ENCODE results near the gene ALPP.

Gene ALPP

DNA sequence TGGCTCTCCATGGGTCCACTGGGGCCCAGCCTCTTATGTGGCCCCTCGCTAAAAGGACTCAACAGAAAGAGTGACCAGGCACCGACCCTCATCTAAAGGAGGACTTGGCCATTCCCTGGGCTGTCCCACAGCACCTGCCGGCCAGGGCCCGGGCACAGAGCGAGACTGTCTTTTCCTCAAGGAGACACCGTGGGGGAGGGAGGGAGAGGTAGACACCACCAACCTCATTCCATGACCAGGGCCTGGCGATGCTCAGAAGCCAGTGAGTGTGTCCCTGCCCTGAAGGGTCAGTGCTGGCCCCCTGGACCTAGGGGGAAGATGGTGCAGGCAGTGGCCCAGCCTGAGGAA is 39.8 kb upstream of the ALPP start:
- H3K4me3 ChIP-seq (ENCODE audit: low read length), result no peak overlapping the region
- no peak for TF ChIP-seq ZNF274 (IDR thresholded peaks at IDR 0.05; ENCODE audit: low read depth, low read length)

DNA sequence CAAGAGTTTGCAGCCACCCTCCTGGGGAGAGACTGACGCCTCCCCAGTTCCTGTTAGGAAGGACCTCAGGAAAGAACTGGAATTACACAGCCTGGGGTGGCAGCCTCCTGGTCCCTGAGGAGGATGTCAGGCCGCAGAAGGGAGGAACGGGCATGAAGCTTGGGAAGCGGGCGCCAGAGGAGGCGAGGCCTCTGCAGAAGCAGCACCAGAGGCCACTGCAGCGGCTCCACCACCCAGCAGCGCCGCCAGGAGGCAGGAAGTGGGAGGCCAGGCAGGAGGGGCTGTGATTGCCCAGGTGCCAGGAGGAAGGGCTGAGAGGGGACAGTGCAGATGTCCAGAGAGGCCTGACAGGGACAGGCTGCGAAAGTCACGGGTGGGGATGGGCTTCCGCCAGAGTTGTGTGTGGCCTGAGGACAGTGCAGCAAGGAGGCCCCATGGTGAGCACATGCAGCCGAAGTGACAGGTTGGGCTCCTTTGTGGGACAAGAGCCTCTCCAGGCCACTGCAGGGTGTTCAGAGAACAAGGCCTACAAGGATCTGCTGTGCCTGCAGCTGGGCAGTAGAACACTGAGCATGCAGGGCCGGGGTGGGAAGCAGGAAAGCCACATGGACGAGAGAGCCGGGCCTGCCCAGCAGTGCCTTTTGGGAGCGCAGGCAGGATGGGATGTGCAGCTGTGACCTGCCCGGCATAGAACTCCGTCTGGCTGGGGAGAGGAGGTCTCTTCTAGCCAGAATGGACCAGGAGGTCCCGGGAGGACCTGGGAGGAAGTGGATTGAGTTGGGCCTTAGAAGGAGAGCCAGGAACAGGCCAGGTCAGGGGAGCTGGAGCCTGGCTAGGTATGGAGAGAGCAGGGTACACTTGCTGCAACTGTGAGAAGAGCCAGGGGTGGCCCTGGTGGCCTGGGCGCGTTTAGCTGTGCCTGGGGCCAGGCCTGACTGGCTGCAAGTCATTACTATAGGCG is 39.1 kb upstream of the ALPP start:
- TF ChIP-seq ZNF274 (IDR thresholded peaks at IDR 0.05; ENCODE audit: low read depth, low read length), result no peak
- no peak overlapping the region for H3K4me3 ChIP-seq (ENCODE audit: low read length)

DNA sequence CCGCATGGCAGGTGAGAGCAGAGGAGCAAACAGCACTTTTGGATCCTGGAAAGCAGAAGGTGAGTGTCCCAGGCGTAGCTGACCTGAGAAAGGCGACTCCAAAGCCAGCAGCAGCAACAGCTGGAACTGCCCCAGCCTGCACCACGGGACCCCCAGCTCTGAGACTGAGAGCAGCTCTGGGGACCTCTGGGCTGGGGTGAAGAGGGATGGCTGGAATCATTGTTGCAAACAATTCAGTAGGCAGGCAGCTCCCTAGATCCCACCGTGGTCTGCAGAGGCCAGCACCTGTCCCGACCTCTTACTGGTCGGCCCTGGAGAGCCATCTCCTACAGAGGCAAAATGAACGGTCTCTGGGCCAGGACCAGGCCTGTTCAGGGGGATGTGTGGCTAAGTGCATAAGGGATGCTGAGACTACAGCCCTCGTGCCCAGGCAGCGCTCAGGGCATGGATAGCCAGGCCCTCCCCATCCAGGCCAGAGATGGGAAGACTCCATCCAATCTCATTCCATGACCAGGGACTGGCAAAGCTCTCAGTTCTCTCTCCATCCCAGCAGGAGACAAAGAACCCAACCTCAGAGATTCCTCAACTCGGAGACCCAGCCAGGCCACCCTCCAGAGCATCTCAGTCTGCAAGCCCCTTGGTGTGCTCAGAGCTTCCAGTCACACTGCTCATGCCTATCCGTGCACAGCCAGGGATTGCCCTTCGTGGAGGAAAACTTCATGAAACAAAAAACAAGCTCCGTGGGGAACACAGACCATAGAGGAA is 38.2 kb upstream of the ALPP start:
- no peak overlapping the region for H3K4me3 ChIP-seq (ENCODE audit: low read length)
- TF ChIP-seq ZNF274 (IDR thresholded peaks at IDR 0.05; ENCODE audit: low read depth, low read length), result no peak

DNA sequence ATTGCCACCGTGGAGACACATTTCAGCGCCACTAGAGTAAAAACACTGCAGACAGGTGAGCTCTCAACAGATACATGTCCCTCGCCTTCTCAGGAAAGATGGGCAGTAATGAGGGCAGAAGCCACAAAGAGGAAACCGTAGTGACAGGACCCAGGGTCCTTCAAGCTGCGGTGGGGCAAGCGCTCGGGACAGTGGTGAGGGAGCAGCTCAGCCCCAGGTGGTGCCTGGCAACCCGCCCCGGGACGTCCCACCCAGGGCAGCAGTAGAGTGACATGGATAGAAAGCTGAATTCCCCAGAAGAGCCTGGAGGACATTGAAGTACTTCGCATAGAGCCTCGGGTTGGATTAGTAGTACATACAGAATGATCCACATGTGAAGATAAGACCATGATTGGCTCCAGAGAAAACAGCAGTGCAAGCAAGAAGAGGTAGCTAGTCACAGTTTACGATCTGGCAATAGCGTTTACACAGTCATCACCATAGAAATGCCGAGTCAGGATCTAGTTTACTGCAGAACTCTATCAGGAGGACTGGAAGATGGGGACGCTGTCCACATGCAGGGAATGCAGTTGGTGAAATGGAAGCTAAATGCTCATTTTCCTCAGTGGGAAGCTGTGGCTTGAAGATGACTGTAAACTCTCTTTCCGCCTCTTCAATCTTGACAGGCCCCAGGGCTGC is 37.4 kb upstream of the ALPP start:
- no peak for TF ChIP-seq ZNF274 (IDR thresholded peaks at IDR 0.05; ENCODE audit: low read depth, low read length)

DNA sequence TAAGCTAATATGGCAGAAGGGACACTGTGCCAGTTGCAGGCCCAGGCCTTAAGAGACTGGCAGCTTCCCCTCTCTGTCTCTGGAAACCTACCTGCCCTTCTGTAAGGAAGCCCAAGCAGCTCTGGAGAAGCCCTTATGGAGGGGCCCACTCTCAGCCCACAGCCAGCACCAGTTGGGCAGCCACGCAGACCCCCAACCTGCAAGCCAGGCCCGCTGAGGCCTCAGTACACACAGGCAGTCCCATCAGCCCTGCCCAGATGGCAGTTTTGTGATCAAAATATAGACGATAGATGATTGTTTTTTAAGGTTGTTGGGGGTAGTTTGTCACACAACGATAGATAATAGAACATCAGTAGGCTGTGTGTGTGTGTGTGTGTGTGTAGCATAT is 36.8 kb upstream of the ALPP start:
- no peak for TF ChIP-seq ZNF274 (IDR thresholded peaks at IDR 0.05; ENCODE audit: low read depth, low read length)
- no peak overlapping the region for H3K4me3 ChIP-seq (ENCODE audit: low read length)

More for the DNA sequence above, 37.4 kb upstream of the ALPP start:
- no peak overlapping the region for H3K4me3 ChIP-seq (ENCODE audit: low read length)

DNA sequence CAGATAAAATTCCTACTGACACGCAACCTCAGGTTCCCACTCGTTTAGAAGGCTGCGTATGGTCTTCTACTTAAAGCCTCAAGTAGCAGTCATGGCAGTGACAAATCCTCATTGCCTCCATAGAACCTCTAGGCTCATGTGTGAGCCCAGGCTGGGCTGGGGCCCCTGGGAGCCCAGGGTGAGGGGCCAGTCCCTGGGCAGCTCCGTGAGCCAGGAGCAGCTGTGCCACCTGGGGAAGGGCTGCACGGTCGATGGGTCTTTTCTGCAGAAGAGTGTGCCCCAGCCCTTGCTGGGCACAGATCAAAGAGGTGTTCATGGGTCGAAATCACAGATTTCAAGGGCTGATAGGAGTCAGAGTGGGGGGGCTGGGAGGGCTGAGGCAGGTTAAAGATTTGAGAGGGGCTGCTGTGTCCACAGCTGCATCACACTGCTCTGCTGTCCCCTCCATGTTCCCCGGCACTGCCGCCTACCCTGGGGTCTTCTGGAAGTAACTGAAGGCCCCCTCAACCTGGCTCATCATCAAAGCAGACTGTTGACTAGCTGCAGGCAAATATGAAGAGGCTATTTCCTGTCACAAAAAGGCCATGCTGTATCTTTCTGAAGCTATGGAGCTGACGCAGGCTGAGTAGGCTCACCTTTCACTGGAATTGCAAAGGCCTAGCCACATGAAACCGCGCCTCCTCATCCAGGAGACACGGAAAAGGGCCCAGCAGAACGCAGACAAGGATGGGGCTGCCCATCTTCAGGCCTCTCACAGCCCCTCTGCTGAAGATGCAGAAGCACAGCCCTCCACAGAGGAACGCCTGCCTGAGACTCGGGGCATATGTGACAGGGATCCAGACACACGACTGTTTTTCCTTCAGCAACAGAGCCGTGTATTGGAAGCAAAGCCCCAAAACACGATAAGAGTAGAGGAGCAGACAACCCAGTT is 35.7 kb upstream of the ALPP start:
- no peak for TF ChIP-seq ZNF274 (IDR thresholded peaks at IDR 0.05; ENCODE audit: low read depth, low read length)
- H3K4me3 ChIP-seq (ENCODE audit: low read length), result no peak overlapping the region

DNA sequence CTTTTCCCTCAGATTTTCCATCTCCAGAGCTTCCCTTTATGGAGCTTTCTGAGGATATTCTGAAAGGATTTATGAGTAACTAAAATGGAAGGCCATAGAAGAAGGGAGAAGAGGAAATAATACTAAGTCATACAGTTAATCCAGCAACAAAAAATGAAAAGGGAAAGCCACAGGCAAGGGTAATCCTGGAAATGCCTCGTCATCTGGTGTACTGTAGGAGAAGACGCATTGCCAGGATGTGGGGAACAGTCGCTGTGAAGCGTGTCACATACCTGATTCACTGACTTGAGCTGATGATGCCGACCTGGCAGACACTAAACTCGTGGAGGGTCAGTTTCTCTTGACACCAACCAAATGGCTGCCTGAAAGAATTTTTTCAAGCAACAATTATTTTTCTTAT is 34.7 kb upstream of the ALPP start:
- no peak for TF ChIP-seq ZNF274 (IDR thresholded peaks at IDR 0.05; ENCODE audit: low read depth, low read length)

DNA sequence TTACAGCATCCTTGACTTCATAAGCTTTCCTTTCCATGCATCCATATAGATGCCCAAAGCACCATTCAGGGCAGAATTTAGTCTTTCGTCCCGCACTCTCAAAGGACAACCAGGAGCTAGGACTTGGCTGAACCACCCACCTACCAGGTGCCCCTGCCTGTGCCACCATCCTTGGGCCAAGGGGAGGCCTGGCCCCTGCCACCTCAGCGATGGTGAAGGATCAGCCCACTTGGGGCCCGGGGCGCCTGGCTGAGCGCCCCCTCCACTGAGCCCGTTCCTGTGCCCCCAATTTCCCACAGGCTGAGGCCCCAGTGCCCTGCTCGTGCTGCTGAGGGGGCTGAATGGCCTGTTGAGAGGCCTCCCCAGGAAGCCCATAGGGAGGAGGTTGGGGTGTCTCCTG is 33.3 kb upstream of the ALPP start:
- H3K4me3 ChIP-seq (ENCODE audit: low read length), result no peak overlapping the region
- TF ChIP-seq ZNF274 (IDR thresholded peaks at IDR 0.05; ENCODE audit: low read depth, low read length), result no peak

More for the DNA sequence above, 34.7 kb upstream of the ALPP start:
- no peak overlapping the region for H3K4me3 ChIP-seq (ENCODE audit: low read length)

DNA sequence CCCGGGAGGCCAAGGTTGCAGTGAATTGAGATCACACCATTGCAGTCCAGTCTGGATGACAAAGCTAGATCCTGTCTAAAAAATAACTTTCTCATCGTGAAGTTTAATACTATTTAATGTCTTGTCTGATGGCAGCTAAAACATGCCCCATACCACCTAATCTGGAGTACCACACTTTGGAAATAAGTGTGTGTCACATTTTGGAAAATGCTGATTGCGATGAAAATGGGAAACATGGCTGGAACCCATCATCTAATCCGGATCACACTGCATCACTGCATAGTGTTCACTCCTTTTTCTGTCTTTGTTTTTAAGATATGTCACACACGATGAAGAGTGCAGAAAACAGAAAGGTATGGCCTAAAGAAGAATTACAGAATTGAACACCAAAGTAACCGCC is 31.2 kb upstream of the ALPP start:
- TF ChIP-seq ZNF274 (IDR thresholded peaks at IDR 0.05; ENCODE audit: low read depth, low read length), result no peak
- no peak overlapping the region for H3K4me3 ChIP-seq (ENCODE audit: low read length)

DNA sequence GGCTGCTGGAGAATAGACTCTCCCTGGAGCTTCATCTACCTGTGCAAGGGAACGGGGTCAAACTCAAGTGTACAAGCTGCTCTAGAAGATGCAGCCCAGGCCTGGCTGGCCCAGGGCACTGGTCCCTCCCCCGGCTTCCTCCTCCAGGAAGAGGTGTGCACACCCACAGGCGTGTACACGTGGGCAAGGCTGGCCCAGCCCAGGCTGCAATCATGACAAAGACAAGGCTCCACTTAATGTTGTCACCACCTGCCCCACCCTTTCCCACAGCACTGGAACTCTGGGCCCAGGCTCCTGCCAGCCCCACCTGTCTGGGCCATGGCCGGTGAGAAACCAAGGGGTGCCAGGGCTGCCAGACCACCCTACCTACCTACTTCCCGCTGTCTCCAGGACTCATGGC is 29.6 kb upstream of the ALPP start:
- TF ChIP-seq ZNF274 (IDR thresholded peaks at IDR 0.05; ENCODE audit: low read depth, low read length), result no peak
- no peak overlapping the region for H3K4me3 ChIP-seq (ENCODE audit: low read length)

DNA sequence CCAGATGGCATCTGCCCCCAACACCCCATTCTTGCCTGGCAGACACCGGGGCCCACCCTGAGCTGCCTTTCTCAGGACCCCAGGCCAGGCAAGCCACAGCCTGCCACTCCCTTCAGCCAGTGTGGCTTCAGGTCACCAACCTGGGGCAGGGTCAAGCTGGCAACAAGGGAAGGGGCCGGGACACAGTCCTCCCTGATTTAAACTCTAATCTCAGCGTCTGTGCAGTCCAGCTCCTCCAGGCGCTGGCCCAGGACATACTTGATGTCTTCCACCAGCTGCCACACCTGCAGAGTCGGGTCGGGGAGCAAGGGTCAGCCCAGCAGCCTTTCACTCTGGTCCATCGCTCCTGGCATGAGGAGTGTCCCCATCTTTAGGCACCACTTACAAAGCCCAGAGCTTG is 29.0 kb upstream of the ALPP start:
- TF ChIP-seq ZNF274 (IDR thresholded peaks at IDR 0.05; ENCODE audit: low read depth, low read length), result no peak
- no peak overlapping the region for H3K4me3 ChIP-seq (ENCODE audit: low read length)

DNA sequence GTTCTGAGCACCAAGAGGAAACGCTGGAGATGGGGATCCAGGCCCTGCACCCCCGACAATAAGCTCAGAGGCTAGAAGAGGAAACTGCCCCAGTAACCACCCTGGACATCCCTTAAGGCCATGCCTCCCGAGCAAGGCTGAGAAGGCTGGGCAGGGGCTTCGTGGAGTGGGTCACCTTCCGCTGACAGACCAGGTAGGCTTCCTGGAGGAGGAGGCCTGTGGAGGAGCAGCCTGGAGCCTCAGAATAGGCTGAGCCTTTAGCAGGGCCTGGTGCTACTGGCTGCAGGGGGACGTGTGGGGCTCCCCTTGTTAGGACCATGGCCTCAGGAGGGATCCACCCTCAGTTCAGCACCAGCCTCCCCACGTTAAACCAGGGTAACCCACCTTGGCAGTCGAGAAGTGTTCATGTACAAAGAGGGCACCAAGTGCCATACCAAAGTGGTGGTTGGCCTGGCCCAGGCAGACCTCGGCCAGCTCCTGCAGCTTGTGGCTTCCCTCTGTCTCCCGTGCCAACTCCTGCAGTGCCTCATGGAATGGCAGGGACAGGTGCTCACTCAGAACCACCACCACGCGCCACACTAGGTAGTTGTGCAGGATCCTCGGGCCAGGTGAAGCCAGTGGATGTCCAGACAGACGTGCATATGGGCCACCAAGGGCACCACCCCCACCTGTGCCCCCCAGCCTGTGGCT is 28.5 kb upstream of the ALPP start:
- no peak overlapping the region for H3K4me3 ChIP-seq (ENCODE audit: low read length)

More for the DNA sequence above, 28.5 kb upstream of the ALPP start:
- no peak for TF ChIP-seq ZNF274 (IDR thresholded peaks at IDR 0.05; ENCODE audit: low read depth, low read length)
